H1 (cell line): ENCODE results near the gene ACTR5. TPM values are rescaled to one million over a fixed set of nuclear protein-coding genes. Genes with fewer than 3 reads are reported as not detected.

Source experiments
- MAX ChIP-seq: IDR thresholded peaks from 2 replicates; pipeline ENCODE4 v1.6.1; 2012; ENCODE audit warnings: inconsistent platforms
- SP1 ChIP-seq: IDR thresholded peaks from 2 replicates; pipeline ENCODE4 v1.6.1; 2011; ENCODE audit warnings: low read depth, low read length
- SUZ12 ChIP-seq: fragments of 200-600 bp; sonication (generic); IDR thresholded peaks from 2 replicates; pipeline ENCODE4 v1.6.1; 2012; ENCODE audit warnings: mild to moderate bottlenecking, inconsistent platforms, low read length, moderate library complexity, mixed read lengths
- polyA plus RNA-seq, 7 experiments: library from polyadenylated mRNA; depleted of rRNA in 3 of 7; stranded (reverse) in 5 of 7; unstranded in 2 of 7; fragments of >200 nt in 5 of 7; fragments of 200-250 nt in 2 of 7; gene quantifications; 1 replicate in 5 of 7; 2 replicates in 1 of 7; 4 replicates in 1 of 7; pipeline versions ENCODE4 v1.2.1 to v1.2.3, GENCODE V29; 2011 to 2013; ENCODE audit warnings: missing spikeins in 2 of 7, mixed read lengths in 2 of 7
- total RNA-seq: library from RNA; stranded (reverse); fragmentation: NEBNext Ultra II Directional; extraction: Animal tissue kit (Norgen Biotek cat#: 25700); gene quantifications from 2 replicates; pipeline ENCODE4 v1.2.1, GENCODE V29; 2021

Gene ACTR5
- total and polyA plus RNA-seq, 2 of the 8 experiments (the other 6 are each of a cell fraction or from before 2014, with no cell fraction given), result 10.4 to 14.4 TPM

GRCh38 chr20:38776363-38776762 lies 28.1 kb downstream of the ACTR5 start (continued):
- TF ChIP-seq MAX, result no peak
- TF ChIP-seq SUZ12, result no peak
- no peak for TF ChIP-seq SP1
